ENCODE measurements around the gene ALOXE3. TPM values are rescaled to one million over a fixed set of nuclear protein-coding genes. Genes with fewer than 3 reads are reported as not detected.

ALOXE3 gene
- total RNA-seq, 2 experiments from 2014 or later: not detected

GRCh38 chr17:8120520-8121406 lies 2.4 kb upstream of the ALOXE3 start:
- Mint-ChIP-seq H3K4me1 (ENCODE audit: low read depth) (peaks cover 69% of the 10 kb centered on the region), H3K9me3 (ENCODE audit: insufficient read depth) (no peaks in the 10 kb centered on the region), H3K27ac (peak overlapping the region; percentile 95), H3K4me3 (peak overlapping the region; percentile 89), H3K27me3 (ENCODE audit: low read depth) (peaks cover 60% of the 10 kb centered on the region), H3K36me3 (ENCODE audit: low read depth) (peaks cover 7% of the 10 kb centered on the region)
- ChIA-PET POLR2A (interaction anchor here (0.6 to 2.9 kb wide), 10 partner anchors 18 to 262 kb away, joined by 3 to 42 read pairs (median 5); partner anchors contain the start of genes CTC1, SLC25A35 and VAMP2), CTCF (interaction anchor here (0.9 to 6.9 kb wide), 26 partner anchors 11 to 434 kb away, joined by 3 to 93 read pairs (median 20); partner anchors contain the start of genes BORCS6, CTC1, KRABD2 and PFAS)
- peak; percentile 13 for ATAC-seq
- peak; percentile 83 for DNase-seq

GRCh38 chr17:8119581-8120519 lies 1.5 kb upstream of the ALOXE3 start:
- H3K4me3 Mint-ChIP-seq: peak overlapping the region; percentile 89
- H3K27ac Mint-ChIP-seq: peak overlapping the region; percentile 95
- ChIA-PET POLR2A (interaction anchor here (0.6 to 2.9 kb wide), 18 partner anchors 19 to 433 kb away, joined by 3 to 42 read pairs (median 4); partner anchors contain the start of genes CTC1, SLC25A35 and VAMP2), CTCF (interaction anchor here (0.6 to 6.9 kb wide), 53 partner anchors 7 to 433 kb away, joined by 3 to 93 read pairs (median 5); partner anchors contain the start of genes AURKB, BORCS6, CNTROB and CTC1)
- H3K4me1 Mint-ChIP-seq (ENCODE audit: low read depth): peaks cover 60% of the 10 kb centered on the region
- ATAC-seq: peak; percentile 39
- peak; percentile 93 for DNase-seq
- peaks cover 5% of the 10 kb centered on the region for H3K36me3 Mint-ChIP-seq (ENCODE audit: low read depth)
- no peaks in the 10 kb centered on the region for H3K9me3 Mint-ChIP-seq (ENCODE audit: insufficient read depth)
- peaks cover 62% of the 10 kb centered on the region for H3K27me3 Mint-ChIP-seq (ENCODE audit: low read depth)

GRCh38 chr17:8118769-8119580 lies 661 bp upstream of the ALOXE3 start:
- H3K27me3 Mint-ChIP-seq (ENCODE audit: low read depth): peaks cover 57% of the 10 kb centered on the region
- peak overlapping the region; percentile 89 for H3K4me3 Mint-ChIP-seq
- peak; percentile 90 for DNase-seq
- peak; percentile 70 for ATAC-seq
- no peaks in the 10 kb centered on the region for H3K9me3 Mint-ChIP-seq (ENCODE audit: insufficient read depth)
- H3K4me1 Mint-ChIP-seq (ENCODE audit: low read depth): peaks cover 51% of the 10 kb centered on the region
- ChIA-PET CTCF (interaction anchor here (0.6 to 6.9 kb wide), 51 partner anchors 8 to 432 kb away, joined by 3 to 93 read pairs (median 5); partner anchors contain the start of genes AURKB, BORCS6, CNTROB and CTC1), POLR2A (interaction anchor here (0.7 to 2.9 kb wide), 12 partner anchors 37 to 433 kb away, joined by 3 to 42 read pairs (median 4); partner anchors contain the start of genes CTC1 and VAMP2)
- peaks cover 5% of the 10 kb centered on the region for H3K36me3 Mint-ChIP-seq (ENCODE audit: low read depth)
- peak overlapping the region; percentile 95 for H3K27ac Mint-ChIP-seq

GRCh38 chr17:8117367-8117979 lies 841 bp downstream of the ALOXE3 start:
- Mint-ChIP-seq H3K4me3 (peak overlapping the region; percentile 89), H3K4me1 (ENCODE audit: low read depth) (peaks cover 37% of the 10 kb centered on the region), H3K36me3 (ENCODE audit: low read depth) (peaks cover 5% of the 10 kb centered on the region), H3K27me3 (ENCODE audit: low read depth) (peaks cover 50% of the 10 kb centered on the region), H3K9me3 (ENCODE audit: insufficient read depth) (no peaks in the 10 kb centered on the region), H3K27ac (no peak overlapping the region)
- DNase-seq (no peak), ATAC-seq (no peak)
- CTCF ChIA-PET: interaction anchor here (0.6 to 6.9 kb wide), 13 partner anchors 8 to 502 kb away, joined by 4 to 93 read pairs (median 27); partner anchors contain the start of genes KRABD2 and VAMP2
- POLR2A ChIA-PET: interaction anchor here (0.6 to 0.8 kb wide), 2 partner anchors 13 to 56 kb away, joined by 3 to 4 read pairs; no protein-coding TSS in a partner anchor

GRCh38 chr17:8116776-8117175 lies 1.5 kb downstream of the ALOXE3 start:
- Mint-ChIP-seq H3K27ac (no peak overlapping the region), H3K27me3 (ENCODE audit: low read depth) (peaks cover 48% of the 10 kb centered on the region), H3K4me1 (ENCODE audit: low read depth) (peaks cover 35% of the 10 kb centered on the region), H3K9me3 (ENCODE audit: insufficient read depth) (no peaks in the 10 kb centered on the region), H3K4me3 (no peak overlapping the region), H3K36me3 (ENCODE audit: low read depth) (peaks cover 5% of the 10 kb centered on the region)
- POLR2A ChIA-PET: interaction anchor here (0.8 to 1.3 kb wide), 2 partner anchors 12 to 56 kb away, joined by 4 to 5 read pairs; no protein-coding TSS in a partner anchor
- no peak for ATAC-seq
- CTCF ChIA-PET: interaction anchor here (0.6 to 6.9 kb wide), 8 partner anchors 11 to 501 kb away, joined by 4 to 93 read pairs (median 28); no protein-coding TSS in a partner anchor
- no peak for DNase-seq

GRCh38 chr17:8110907-8111306 lies 7.4 kb downstream of the ALOXE3 start:
- no peak for ATAC-seq
- no peak for DNase-seq
- no peaks in the 10 kb centered on the region for H3K9me3 Mint-ChIP-seq (ENCODE audit: insufficient read depth)
- peaks cover 13% of the 10 kb centered on the region for H3K4me1 Mint-ChIP-seq (ENCODE audit: low read depth)
- no peak overlapping the region for H3K27ac Mint-ChIP-seq
- POLR2A ChIA-PET: interaction anchor here (0.7 to 1.3 kb wide), 3 partner anchors 62 to 424 kb away, joined by 3 to 9 read pairs (median 3); no protein-coding TSS in a partner anchor
- H3K36me3 Mint-ChIP-seq (ENCODE audit: low read depth): no peaks in the 10 kb centered on the region
- no peak overlapping the region for H3K4me3 Mint-ChIP-seq
- H3K27me3 Mint-ChIP-seq (ENCODE audit: low read depth): peaks cover 38% of the 10 kb centered on the region
- CTCF ChIA-PET: interaction anchor here (0.7 to 12.5 kb wide), 26 partner anchors 8 to 432 kb away, joined by 3 to 174 read pairs (median 5); partner anchors contain the start of genes ALOX12B, ALOXE3, HES7 and SLC25A35

GRCh38 chr17:8110456-8110804 lies 7.9 kb downstream of the ALOXE3 start:
- ATAC-seq: no peak
- DNase-seq: no peak
- Mint-ChIP-seq H3K27ac (no peak overlapping the region), H3K27me3 (ENCODE audit: low read depth) (peaks cover 36% of the 10 kb centered on the region), H3K4me3 (no peak overlapping the region), H3K9me3 (ENCODE audit: insufficient read depth) (no peaks in the 10 kb centered on the region), H3K4me1 (ENCODE audit: low read depth) (peaks cover 13% of the 10 kb centered on the region), H3K36me3 (ENCODE audit: low read depth) (no peaks in the 10 kb centered on the region)
- ChIA-PET CTCF (interaction anchor here (0.7 to 12.5 kb wide), 28 partner anchors 9 to 431 kb away, joined by 3 to 174 read pairs (median 5); partner anchors contain the start of genes ALOX12B, ALOXE3, HES7 and SLC25A35), POLR2A (interaction anchor here (0.6 to 1.3 kb wide), 4 partner anchors 63 to 424 kb away, joined by 3 to 9 read pairs (median 3); no protein-coding TSS in a partner anchor)

GRCh38 chr17:8109661-8110455 lies 8.5 kb downstream of the ALOXE3 start:
- peak; percentile 98 for ATAC-seq
- Mint-ChIP-seq H3K4me1 (ENCODE audit: low read depth) (peaks cover 13% of the 10 kb centered on the region), H3K27ac (no peak overlapping the region), H3K4me3 (peak overlapping the region; percentile 41), H3K27me3 (ENCODE audit: low read depth) (peaks cover 34% of the 10 kb centered on the region), H3K9me3 (ENCODE audit: insufficient read depth) (no peaks in the 10 kb centered on the region), H3K36me3 (ENCODE audit: low read depth) (no peaks in the 10 kb centered on the region)
- CTCF ChIA-PET: interaction anchor here (0.7 to 12.5 kb wide), 29 partner anchors 9 to 430 kb away, joined by 3 to 174 read pairs (median 5); partner anchors contain the start of genes ALOX12B, ALOXE3, HES7 and SLC25A35
- POLR2A ChIA-PET: interaction anchor here (0.6 to 1.3 kb wide), 4 partner anchors 63 to 423 kb away, joined by 3 to 9 read pairs (median 3); no protein-coding TSS in a partner anchor
- DNase-seq: peak; percentile 81

GRCh38 chr17:8108972-8109660 lies 9.2 kb downstream of the ALOXE3 start:
- no peak overlapping the region for H3K27ac Mint-ChIP-seq
- POLR2A ChIA-PET: no interaction called here
- no peaks in the 10 kb centered on the region for H3K36me3 Mint-ChIP-seq (ENCODE audit: low read depth)
- peaks cover 13% of the 10 kb centered on the region for H3K4me1 Mint-ChIP-seq (ENCODE audit: low read depth)
- no peaks in the 10 kb centered on the region for H3K9me3 Mint-ChIP-seq (ENCODE audit: insufficient read depth)
- DNase-seq (no peak), ATAC-seq (no peak)
- CTCF ChIA-PET: interaction anchor here (0.8 to 12.5 kb wide), 16 partner anchors 8 to 421 kb away, joined by 3 to 174 read pairs (median 8); partner anchors contain the start of genes ALOX12B, ALOXE3 and HES7
- H3K27me3 Mint-ChIP-seq (ENCODE audit: low read depth): peaks cover 30% of the 10 kb centered on the region
- no peak overlapping the region for H3K4me3 Mint-ChIP-seq
